NCI-H1930 (cell line): ENCODE data around the gene LEF1.

Source experiments
- DNase-seq, 2 experiments: peaks; one replicate each; lab custom pipeline; 2025; lab: John Stamatoyannopoulos, UW

Gene LEF1

GRCh38 chr4:108110450-108110849 is 58.3 kb downstream of the LEF1 start:
- no peak for DNase-seq

GRCh38 chr4:108109997-108110416 is 58.7 kb downstream of the LEF1 start:
- DNase-seq: no peak

GRCh38 chr4:108109111-108109510 is 59.6 kb downstream of the LEF1 start:
- DNase-seq: no peak

GRCh38 chr4:108107729-108108382 is 60.9 kb downstream of the LEF1 start:
- no peak for DNase-seq

- no peak for DNase-seq
These were observed 61.6 kb downstream of the LEF1 start for GRCh38 chr4:108107101-108107500.

GRCh38 chr4:108106186-108106585 is 62.5 kb downstream of the LEF1 start:
- DNase-seq: no peak

- no peak for DNase-seq
These were observed 65.5 kb downstream of the LEF1 start for GRCh38 chr4:108103099-108103862.

GRCh38 chr4:108100827-108101226 is 67.9 kb downstream of the LEF1 start:
- no peak for DNase-seq

GRCh38 chr4:108099838-108100237 is 68.9 kb downstream of the LEF1 start:
- DNase-seq: no peak

GRCh38 chr4:108097990-108098553 is 70.7 kb downstream of the LEF1 start:
- DNase-seq: no peak

GRCh38 chr4:108094923-108095482 is 73.7 kb downstream of the LEF1 start:
- DNase-seq: no peak

GRCh38 chr4:108094131-108094530 is 74.6 kb downstream of the LEF1 start:
- DNase-seq: no peak

GRCh38 chr4:108092288-108092687 is 76.4 kb downstream of the LEF1 start:
- no peak for DNase-seq

- no peak for DNase-seq
These were observed 81.3 kb downstream of the LEF1 start for GRCh38 chr4:108087293-108087967.

GRCh38 chr4:108081256-108081655 is 87.5 kb downstream of the LEF1 start:
- no peak for DNase-seq

- DNase-seq: no peak
These were observed 88.0 kb downstream of the LEF1 start for GRCh38 chr4:108080747-108081146.

- no peak for DNase-seq
These were observed 90.6 kb downstream of the LEF1 start for GRCh38 chr4:108078024-108078733.

GRCh38 chr4:108072300-108072699 is 96.4 kb downstream of the LEF1 start:
- no peak for DNase-seq

GRCh38 chr4:108070775-108071174 is 98.0 kb downstream of the LEF1 start:
- DNase-seq: no peak

- no peak for DNase-seq
These were observed 100.3 kb downstream of the LEF1 start for GRCh38 chr4:108068442-108068841.

- DNase-seq: no peak
These were observed 107.9 kb downstream of the LEF1 start for GRCh38 chr4:108060686-108061321.
